ENCODE data around the gene PPFIBP1. TPM values are rescaled to one million over a fixed set of nuclear protein-coding genes. Genes with fewer than 3 reads are reported as not detected.

PPFIBP1 gene
- total RNA-seq, 1 donor = 179 TPM

DNA sequence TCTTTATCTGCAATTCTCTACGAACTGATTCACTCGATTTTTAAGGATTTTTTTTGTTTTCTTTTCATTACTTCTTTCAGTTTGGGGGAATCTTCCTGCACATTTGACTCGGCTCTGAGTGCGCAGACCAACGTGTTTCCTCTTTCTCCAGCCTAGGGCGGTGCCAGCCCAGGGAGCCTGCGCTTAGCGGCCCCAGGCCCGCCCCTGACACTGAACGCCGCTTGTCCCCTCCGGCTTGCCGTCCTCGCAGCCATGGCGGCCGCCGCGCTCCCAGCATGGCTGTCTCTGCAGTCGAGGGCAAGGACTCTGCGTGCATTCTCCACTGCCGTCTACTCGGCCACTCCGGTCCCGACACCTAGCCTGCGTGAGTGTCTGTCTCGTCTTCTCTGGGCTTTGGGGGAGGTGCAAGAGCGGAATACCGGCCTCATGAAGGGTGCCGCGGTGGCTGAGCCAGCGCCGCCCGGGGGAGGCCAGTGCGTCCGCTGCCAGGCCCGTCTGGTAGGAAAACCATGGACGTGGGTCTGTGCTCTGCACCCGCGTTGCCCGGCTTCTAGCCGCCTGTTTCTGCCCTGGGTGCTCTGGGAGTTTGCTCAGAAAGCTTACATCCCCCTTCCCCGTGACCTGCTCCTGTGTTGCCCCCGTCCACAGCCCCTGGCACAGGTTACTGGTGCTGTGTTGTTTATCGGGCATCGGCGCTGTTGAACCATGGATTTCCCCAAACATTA lies 186.7 kb downstream of the PPFIBP1 start, which contains the start of gene MRPS35:
MRPS35 (plus strand) TSS at position 241 of the 725 bp plus-strand sequence; CDS start at position 253, 12 bp downstream.
- no peaks in the 10 kb centered on the region for H3K9me3 ChIP-seq (ENCODE audit: low read depth, low read length)
- H3K4me1 ChIP-seq (ENCODE audit: insufficient read depth, low read length) = peaks cover 10% of the 10 kb centered on the region
- H3K4me3 ChIP-seq (ENCODE audit: insufficient read depth, low read length) = peak within 1 kb of the TSS; percentile 94
- H2AFZ ChIP-seq (ENCODE audit: low read length) = peak within 1 kb of the TSS; percentile 96
- peak within 1 kb of the TSS; percentile 94 for H3K27ac ChIP-seq (ENCODE audit: low read depth, low read length)
- no peaks in the 10 kb centered on the region for H3K27me3 ChIP-seq (ENCODE audit: insufficient read depth, low read length)
- H3K4me2 ChIP-seq (ENCODE audit: insufficient read depth, low read length) = peak within 1 kb of the TSS; percentile 99
- TF ChIP-seq, protein P1, sequence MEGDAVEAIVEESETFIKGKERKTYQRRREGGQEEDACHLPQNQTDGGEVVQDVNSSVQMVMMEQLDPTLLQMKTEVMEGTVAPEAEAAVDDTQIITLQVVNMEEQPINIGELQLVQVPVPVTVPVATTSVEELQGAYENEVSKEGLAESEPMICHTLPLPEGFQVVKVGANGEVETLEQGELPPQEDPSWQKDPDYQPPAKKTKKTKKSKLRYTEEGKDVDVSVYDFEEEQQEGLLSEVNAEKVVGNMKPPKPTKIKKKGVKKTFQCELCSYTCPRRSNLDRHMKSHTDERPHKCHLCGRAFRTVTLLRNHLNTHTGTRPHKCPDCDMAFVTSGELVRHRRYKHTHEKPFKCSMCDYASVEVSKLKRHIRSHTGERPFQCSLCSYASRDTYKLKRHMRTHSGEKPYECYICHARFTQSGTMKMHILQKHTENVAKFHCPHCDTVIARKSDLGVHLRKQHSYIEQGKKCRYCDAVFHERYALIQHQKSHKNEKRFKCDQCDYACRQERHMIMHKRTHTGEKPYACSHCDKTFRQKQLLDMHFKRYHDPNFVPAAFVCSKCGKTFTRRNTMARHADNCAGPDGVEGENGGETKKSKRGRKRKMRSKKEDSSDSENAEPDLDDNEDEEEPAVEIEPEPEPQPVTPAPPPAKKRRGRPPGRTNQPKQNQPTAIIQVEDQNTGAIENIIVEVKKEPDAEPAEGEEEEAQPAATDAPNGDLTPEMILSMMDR (IDR thresholded peaks at IDR 0.05; ENCODE audit: extremely low read depth, low read depth, low read length) = no peak
- peaks cover 4% of the 10 kb centered on the region for H3K36me3 ChIP-seq (ENCODE audit: insufficient read depth, low read length)
- peaks cover 49% of the 10 kb centered on the region for H3K79me2 ChIP-seq (ENCODE audit: insufficient read depth, low read length)
- DNase-seq (ENCODE audit: insufficient read length, low spot score, missing footprints) = peak; percentile 92
- peaks cover 21% of the 10 kb centered on the region for H4K20me1 ChIP-seq (ENCODE audit: insufficient read depth, low read length)

DNA sequence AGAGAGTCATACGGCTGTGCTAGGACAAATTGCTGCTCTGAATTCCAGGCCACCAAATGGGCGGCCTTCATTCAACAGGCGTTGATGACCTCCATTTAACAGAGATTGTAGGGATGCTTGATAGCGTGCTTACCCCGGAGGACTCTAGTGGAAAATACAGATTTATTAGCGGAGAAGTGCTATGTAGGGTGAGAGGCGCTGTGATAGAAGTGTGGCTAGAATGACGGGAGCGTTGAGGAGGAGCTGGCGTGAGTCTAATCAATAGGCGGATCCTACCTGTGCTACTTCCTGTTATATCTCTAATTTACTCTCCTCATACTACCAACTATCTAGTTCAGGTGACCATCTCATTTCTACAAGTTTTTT lies 187.3 kb downstream of the PPFIBP1 start:
- Histone ChIP-seq H3K79me2 (ENCODE audit: insufficient read depth, low read length) (peaks cover 49% of the 10 kb centered on the region), H3K27ac (ENCODE audit: low read depth, low read length) (peak overlapping the region; percentile 94), H3K27me3 (ENCODE audit: insufficient read depth, low read length) (no peaks in the 10 kb centered on the region), H3K4me1 (ENCODE audit: insufficient read depth, low read length) (peaks cover 10% of the 10 kb centered on the region), H3K9me3 (ENCODE audit: low read depth, low read length) (no peaks in the 10 kb centered on the region), H4K20me1 (ENCODE audit: insufficient read depth, low read length) (peaks cover 21% of the 10 kb centered on the region), H2AFZ (ENCODE audit: low read length) (peak overlapping the region; percentile 96), H3K36me3 (ENCODE audit: insufficient read depth, low read length) (peaks cover 8% of the 10 kb centered on the region), H3K4me3 (ENCODE audit: insufficient read depth, low read length) (peak overlapping the region; percentile 94), H3K4me2 (ENCODE audit: insufficient read depth, low read length) (peak overlapping the region; percentile 99)
- TF ChIP-seq, protein P1 (IDR thresholded peaks at IDR 0.05; ENCODE audit: extremely low read depth, low read depth, low read length) = no peak
- DNase-seq (ENCODE audit: insufficient read length, low spot score, missing footprints) = peak; percentile 31

DNA sequence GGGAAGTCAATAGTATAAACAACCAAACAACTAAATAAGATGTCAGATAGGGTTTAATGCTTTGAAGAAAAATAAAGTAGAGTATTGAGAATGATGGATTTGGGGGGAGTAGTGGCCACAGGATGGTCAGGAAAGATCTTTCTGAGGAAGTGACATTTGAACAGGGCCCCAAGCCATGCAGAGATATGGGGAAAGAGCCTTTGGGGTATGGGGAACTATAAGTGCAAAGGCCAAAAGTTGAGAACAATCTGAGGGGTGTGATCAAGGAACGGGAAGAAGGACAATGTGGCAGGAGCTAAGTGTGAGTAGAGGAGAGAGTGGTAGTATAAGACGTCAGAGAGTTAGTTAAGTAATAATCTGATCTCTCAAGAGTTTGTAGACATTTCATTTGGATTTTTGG lies 188.0 kb downstream of the PPFIBP1 start:
- peaks cover 49% of the 10 kb centered on the region for H3K79me2 ChIP-seq (ENCODE audit: insufficient read depth, low read length)

DNA sequence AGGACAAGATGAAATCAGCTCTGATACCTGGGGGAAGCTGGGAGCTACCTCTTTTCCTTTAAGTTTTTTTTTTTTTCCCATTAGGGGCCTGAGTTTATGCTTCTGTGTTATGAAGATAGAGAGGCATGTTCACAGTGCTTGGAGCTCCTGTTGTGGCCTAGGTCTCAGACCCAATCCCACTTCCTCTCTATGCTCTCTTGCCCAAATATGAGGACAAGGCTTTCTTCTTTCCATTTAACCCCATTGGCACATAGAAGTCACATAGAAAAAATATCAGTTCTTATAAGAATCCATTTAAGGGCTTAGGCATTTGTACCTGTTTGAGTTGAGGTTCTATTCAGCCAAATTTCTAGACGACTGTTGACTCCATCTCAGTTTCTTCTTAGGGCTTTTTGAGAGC lies 199.2 kb downstream of the PPFIBP1 start:
- peak; percentile 56 for DNase-seq (ENCODE audit: insufficient read length, low spot score, missing footprints)
- TF ChIP-seq, protein P1 (IDR thresholded peaks at IDR 0.05; ENCODE audit: extremely low read depth, low read depth, low read length) = no peak
- no peaks in the 10 kb centered on the region for H3K4me1 ChIP-seq (ENCODE audit: insufficient read depth, low read length)
- peaks cover 7% of the 10 kb centered on the region for H3K79me2 ChIP-seq (ENCODE audit: insufficient read depth, low read length)
- no peaks in the 10 kb centered on the region for H3K9me3 ChIP-seq (ENCODE audit: low read depth, low read length)
- no peak overlapping the region for H3K4me2 ChIP-seq (ENCODE audit: insufficient read depth, low read length)
- H3K27me3 ChIP-seq (ENCODE audit: insufficient read depth, low read length) = no peaks in the 10 kb centered on the region
- no peak overlapping the region for H3K4me3 ChIP-seq (ENCODE audit: insufficient read depth, low read length)
- no peaks in the 10 kb centered on the region for H4K20me1 ChIP-seq (ENCODE audit: insufficient read depth, low read length)
- H2AFZ ChIP-seq (ENCODE audit: low read length) = no peak overlapping the region
- peaks cover 31% of the 10 kb centered on the region for H3K36me3 ChIP-seq (ENCODE audit: insufficient read depth, low read length)
- H3K27ac ChIP-seq (ENCODE audit: low read depth, low read length) = no peak overlapping the region

More for the DNA sequence above, 188.0 kb downstream of the PPFIBP1 start:
- Histone ChIP-seq H4K20me1 (ENCODE audit: insufficient read depth, low read length) (peaks cover 21% of the 10 kb centered on the region), H3K9me3 (ENCODE audit: low read depth, low read length) (no peaks in the 10 kb centered on the region), H3K4me1 (ENCODE audit: insufficient read depth, low read length) (peaks cover 10% of the 10 kb centered on the region), H3K4me3 (ENCODE audit: insufficient read depth, low read length) (peak overlapping the region; percentile 94), H3K36me3 (ENCODE audit: insufficient read depth, low read length) (peaks cover 13% of the 10 kb centered on the region), H3K27me3 (ENCODE audit: insufficient read depth, low read length) (no peaks in the 10 kb centered on the region), H3K27ac (ENCODE audit: low read depth, low read length) (no peak overlapping the region), H3K4me2 (ENCODE audit: insufficient read depth, low read length) (peak overlapping the region; percentile 99), H2AFZ (ENCODE audit: low read length) (no peak overlapping the region)
- DNase-seq (ENCODE audit: insufficient read length, low spot score, missing footprints) = no peak
- TF ChIP-seq, protein P1 (IDR thresholded peaks at IDR 0.05; ENCODE audit: extremely low read depth, low read depth, low read length) = no peak
